Activated CD4-positive, CD25-positive, alpha-beta regulatory T cell treated with anti-CD3 and anti-CD28 coated beads, Interleukin-2, amount 50 U/mL, for 72 hours (primary cell): Measurements from ENCODE around the gene SLC8B1.

Experiments
- DNase-seq: peaks from one replicate; pipeline ENCODE4 v3.0.0; 2021

The SLC8B1 gene

GRCh38 chr12:113267621-113268020 lies 67.3 kb downstream of the SLC8B1 start:
- no peak for DNase-seq

- DNase-seq, result no peak
Observed at GRCh38 chr12:113266106-113266895, 68.6 kb downstream of the SLC8B1 start.

GRCh38 chr12:113263431-113263963 lies 71.4 kb downstream of the SLC8B1 start:
- no peak for DNase-seq

GRCh38 chr12:113262710-113263109 lies 72.2 kb downstream of the SLC8B1 start:
- DNase-seq, result no peak

- DNase-seq, result no peak
Observed at GRCh38 chr12:113261847-113262470, 73.0 kb downstream of the SLC8B1 start.

- no peak for DNase-seq
Observed at GRCh38 chr12:113260636-113261300, 74.1 kb downstream of the SLC8B1 start.

GRCh38 chr12:113260127-113260526 lies 74.8 kb downstream of the SLC8B1 start:
- no peak for DNase-seq

GRCh38 chr12:113257564-113257963 lies 77.3 kb downstream of the SLC8B1 start:
- no peak for DNase-seq

GRCh38 chr12:113254298-113254697 lies 80.6 kb downstream of the SLC8B1 start:
- DNase-seq, result no peak

- DNase-seq, result no peak
Observed at GRCh38 chr12:113253532-113254285, 81.2 kb downstream of the SLC8B1 start.

GRCh38 chr12:113252494-113252893 lies 82.4 kb downstream of the SLC8B1 start:
- DNase-seq, result no peak

GRCh38 chr12:113251404-113252070 lies 83.4 kb downstream of the SLC8B1 start:
- DNase-seq, result no peak

- no peak for DNase-seq
Observed at GRCh38 chr12:113250045-113250444, 84.9 kb downstream of the SLC8B1 start.

- no peak for DNase-seq
Observed at GRCh38 chr12:113249546-113249945, 85.4 kb downstream of the SLC8B1 start.

- no peak for DNase-seq
Observed at GRCh38 chr12:113248842-113249435, 86.0 kb downstream of the SLC8B1 start.
